Measurements from ENCODE around the gene PHAF1. TPM values are rescaled to one million over a fixed set of nuclear protein-coding genes. Genes with fewer than 3 reads are reported as not detected.

The PHAF1 gene
- total and polyA plus RNA-seq, 10 donors, result 5.5 to 44.0 (median 18.4) TPM

- TF ChIP-seq POLR2AphosphoS5 (IDR thresholded peaks at IDR 0.05) (no peak), POLR2A (IDR thresholded peaks at IDR 0.05) (no peak), CTCF (IDR thresholded peaks at IDR 0.05 in 8 of 11, conservative IDR thresholded peaks at IDR 0.05 in 3 of 11) (no peak)
These were observed 34.4 kb upstream of the PHAF1 start for GRCh38 chr16:67075331-67075730.

GRCh38 chr16:67077871-67078270, 31.9 kb upstream of the PHAF1 start:
- no peaks in the 10 kb centered on the region for H3K27me3 ChIP-seq (replicated peaks in 1 of 7)
- no peak for DNase-seq
- no peak overlapping the region for H3K27ac ChIP-seq
- H3K4me3 ChIP-seq, result no peak overlapping the region
- intact Hi-C loops (cut with DNase I; ENCODE audit: low total_unique reads), result no loop called here
- no peak for TF ChIP-seq CTCF (IDR thresholded peaks at IDR 0.05 in 8 of 11, conservative IDR thresholded peaks at IDR 0.05 in 3 of 11)
- no peak for TF ChIP-seq POLR2A (IDR thresholded peaks at IDR 0.05)
- no peak for TF ChIP-seq POLR2AphosphoS5 (IDR thresholded peaks at IDR 0.05)
- H3K4me1 ChIP-seq, result no peaks in the 10 kb centered on the region
- H3K36me3 ChIP-seq, result peaks cover 0 to 79% (median 17%) of the 10 kb centered on the region in 6 donors
- no peaks in the 10 kb centered on the region for H3K9me3 ChIP-seq
- 81 to 96% (median 88%) methylated on average over 4 of the region's 4 CpGs for WGBS, 5 donors

More at GRCh38 chr16:67075331-67075730, 34.4 kb upstream of the PHAF1 start:
- H3K27ac ChIP-seq, result no peak overlapping the region
- WGBS, 5 donors, result 95 to 100% (median 98%) methylated on average over 2 of the region's 2 CpGs
- no peak for DNase-seq
- no peaks in the 10 kb centered on the region for H3K4me1 ChIP-seq
- no peak overlapping the region for H3K4me3 ChIP-seq
- H3K36me3 ChIP-seq, result peaks cover 0 to 92% (median 25%) of the 10 kb centered on the region in 6 donors
- no peaks in the 10 kb centered on the region for H3K9me3 ChIP-seq
- intact Hi-C loops (cut with DNase I; ENCODE audit: low total_unique reads), result no loop called here
- no peaks in the 10 kb centered on the region for H3K27me3 ChIP-seq (replicated peaks in 1 of 7)

GRCh38 chr16:67082100-67082499, 27.6 kb upstream of the PHAF1 start:
- Histone ChIP-seq H3K27me3 (replicated peaks in 1 of 7) (no peaks in the 10 kb centered on the region), H3K36me3 (peaks cover 0 to 81% (median 3%) of the 10 kb centered on the region in 6 donors), H3K4me1 (peaks cover 0 to 14% (median 0%) of the 10 kb centered on the region in 6 donors), H3K4me3 (no peak overlapping the region), H3K9me3 (no peaks in the 10 kb centered on the region), H3K27ac (no peak overlapping the region)
- DNase-seq, result no peak
- WGBS, 5 donors, result 82 to 87% (median 86%) methylated on average over 6 of the region's 6 CpGs
- TF ChIP-seq CTCF (IDR thresholded peaks at IDR 0.05 in 8 of 11, conservative IDR thresholded peaks at IDR 0.05 in 3 of 11) (no peak), POLR2AphosphoS5 (IDR thresholded peaks at IDR 0.05) (no peak), POLR2A (IDR thresholded peaks at IDR 0.05) (no peak)
- intact Hi-C loops (cut with DNase I; ENCODE audit: low total_unique reads), result no loop called here

GRCh38 chr16:67082891-67083290, 26.9 kb upstream of the PHAF1 start:
- intact Hi-C loops (cut with DNase I; ENCODE audit: low total_unique reads), result no loop called here
- H3K27ac ChIP-seq, result no peak overlapping the region
- DNase-seq, result no peak
- H3K4me1 ChIP-seq, result peaks cover 0 to 14% (median 0%) of the 10 kb centered on the region in 6 donors
- WGBS, 5 donors, result 84 to 98% (median 92%) methylated on average over 1 of the region's 1 CpG
- peaks cover 0 to 81% (median 5%) of the 10 kb centered on the region in 6 donors for H3K36me3 ChIP-seq
- no peak for TF ChIP-seq CTCF (IDR thresholded peaks at IDR 0.05 in 8 of 11, conservative IDR thresholded peaks at IDR 0.05 in 3 of 11)
- no peak for TF ChIP-seq POLR2AphosphoS5 (IDR thresholded peaks at IDR 0.05)
- no peak for TF ChIP-seq POLR2A (IDR thresholded peaks at IDR 0.05)
- no peaks in the 10 kb centered on the region for H3K27me3 ChIP-seq (replicated peaks in 1 of 7)
- no peaks in the 10 kb centered on the region for H3K9me3 ChIP-seq
- H3K4me3 ChIP-seq, result no peak overlapping the region
